ENCODE data around the gene CYB561.

Gene CYB561

DNA sequence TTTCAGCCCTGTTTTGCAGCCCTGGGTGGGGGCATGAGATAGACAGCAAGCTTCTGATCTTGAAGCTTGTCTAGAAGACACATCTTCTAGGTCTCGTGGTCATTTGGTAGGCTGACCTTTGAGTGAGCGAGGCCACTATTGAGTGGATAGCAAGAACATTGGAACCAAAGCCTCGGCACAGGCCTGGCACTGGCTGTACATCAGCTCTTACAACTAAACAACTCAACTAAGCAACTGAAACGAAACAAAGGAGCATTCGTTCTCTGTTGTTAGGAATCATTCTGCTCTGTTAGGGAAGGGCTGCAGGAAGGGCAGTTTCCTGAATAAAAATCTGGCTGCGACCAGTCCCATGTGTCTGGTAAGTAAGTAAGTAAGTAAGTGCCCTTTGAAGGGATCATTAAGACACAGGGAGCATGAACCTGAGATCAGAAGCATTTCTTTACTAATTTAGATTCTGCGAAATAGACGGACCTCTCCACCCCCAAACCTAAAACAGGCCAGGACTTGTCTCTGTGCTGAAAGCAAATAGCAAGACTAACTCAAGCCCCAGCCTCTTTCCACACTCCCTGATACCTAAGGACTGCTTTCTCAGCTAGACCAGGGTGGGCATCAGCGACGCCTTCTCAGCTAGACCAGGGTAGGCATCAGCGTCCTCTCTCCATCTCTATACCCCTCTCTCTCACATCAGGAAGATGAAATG, 22.7 kb downstream of the CYB561 start:
- POLR2A ChIA-PET = no interaction called here
- H3K4me3 ChIP-seq (ENCODE audit: low read depth, low read length) = no peak overlapping the region
- no peak for DNase-seq (ENCODE audit: low read depth, low spot score)
- CTCF ChIA-PET = interaction anchor here (0.8 to 15.7 kb wide), 9 partner anchors 8 to 199 kb away, joined by 3 to 398 read pairs (median 4); partner anchors contain the start of genes ACE, MAP3K3 and TACO1
- TF ChIP-seq, protein P1, sequence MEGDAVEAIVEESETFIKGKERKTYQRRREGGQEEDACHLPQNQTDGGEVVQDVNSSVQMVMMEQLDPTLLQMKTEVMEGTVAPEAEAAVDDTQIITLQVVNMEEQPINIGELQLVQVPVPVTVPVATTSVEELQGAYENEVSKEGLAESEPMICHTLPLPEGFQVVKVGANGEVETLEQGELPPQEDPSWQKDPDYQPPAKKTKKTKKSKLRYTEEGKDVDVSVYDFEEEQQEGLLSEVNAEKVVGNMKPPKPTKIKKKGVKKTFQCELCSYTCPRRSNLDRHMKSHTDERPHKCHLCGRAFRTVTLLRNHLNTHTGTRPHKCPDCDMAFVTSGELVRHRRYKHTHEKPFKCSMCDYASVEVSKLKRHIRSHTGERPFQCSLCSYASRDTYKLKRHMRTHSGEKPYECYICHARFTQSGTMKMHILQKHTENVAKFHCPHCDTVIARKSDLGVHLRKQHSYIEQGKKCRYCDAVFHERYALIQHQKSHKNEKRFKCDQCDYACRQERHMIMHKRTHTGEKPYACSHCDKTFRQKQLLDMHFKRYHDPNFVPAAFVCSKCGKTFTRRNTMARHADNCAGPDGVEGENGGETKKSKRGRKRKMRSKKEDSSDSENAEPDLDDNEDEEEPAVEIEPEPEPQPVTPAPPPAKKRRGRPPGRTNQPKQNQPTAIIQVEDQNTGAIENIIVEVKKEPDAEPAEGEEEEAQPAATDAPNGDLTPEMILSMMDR (IDR thresholded peaks at IDR 0.05; ENCODE audit: insufficient read depth, low read length, missing control alignments) = no peak

DNA sequence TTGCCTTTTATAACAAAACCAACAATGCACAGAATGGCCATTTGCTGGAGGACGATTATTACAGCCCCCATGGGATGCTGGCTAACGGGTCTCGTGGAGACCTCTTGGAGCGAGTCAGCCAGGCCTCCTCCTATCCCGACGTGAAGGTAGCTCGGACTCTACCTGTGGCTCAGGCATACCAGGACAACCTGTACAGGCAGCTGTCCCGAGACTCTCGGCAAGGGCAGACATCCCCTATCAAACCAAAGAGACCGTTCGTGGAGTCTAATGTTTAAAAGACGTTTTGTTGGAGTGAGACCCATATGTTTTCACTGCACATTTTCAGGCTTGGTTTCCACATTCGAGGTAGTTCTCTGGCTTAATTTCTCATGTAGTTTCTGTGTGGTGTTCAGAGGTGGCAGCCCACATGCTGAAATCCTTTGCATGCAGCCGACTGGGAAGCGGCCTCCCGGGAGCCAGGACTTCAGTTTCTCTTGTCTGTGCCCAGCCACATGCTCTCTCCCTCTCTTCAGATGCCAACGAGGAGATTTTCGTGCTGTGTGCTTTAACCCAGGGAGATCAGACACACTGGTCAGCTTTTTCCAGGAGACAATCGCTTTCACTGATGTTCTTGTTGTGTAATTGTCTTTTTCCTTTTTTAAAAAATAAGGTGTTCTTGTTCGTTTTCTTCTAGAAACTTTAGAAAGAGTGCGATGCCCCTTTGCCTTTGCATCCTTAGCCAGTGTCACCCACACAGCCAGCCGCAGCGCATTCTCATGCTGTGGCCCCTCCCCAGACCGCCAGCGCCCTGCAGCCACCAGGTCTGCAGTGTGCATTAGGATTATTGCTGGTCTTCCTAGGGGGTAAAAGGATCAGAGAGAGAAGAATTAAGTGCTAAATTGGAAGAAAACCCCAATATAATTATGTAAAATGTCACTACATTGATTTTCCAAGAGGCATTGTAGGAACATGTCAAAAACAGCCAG, 24.1 kb downstream of the CYB561 start:
- DNase-seq (ENCODE audit: low read depth, low spot score) = no peak
- ChIA-PET POLR2A (no interaction called here), CTCF (interaction anchor here (1.0 to 15.7 kb wide), 4 partner anchors 9 to 340 kb away, joined by 3 to 398 read pairs (median 127); partner anchors contain the start of gene ACE)
- H3K4me3 ChIP-seq (ENCODE audit: low read depth, low read length) = no peak overlapping the region
- TF ChIP-seq, protein P1 (IDR thresholded peaks at IDR 0.05; ENCODE audit: insufficient read depth, low read length, missing control alignments) = no peak

DNA sequence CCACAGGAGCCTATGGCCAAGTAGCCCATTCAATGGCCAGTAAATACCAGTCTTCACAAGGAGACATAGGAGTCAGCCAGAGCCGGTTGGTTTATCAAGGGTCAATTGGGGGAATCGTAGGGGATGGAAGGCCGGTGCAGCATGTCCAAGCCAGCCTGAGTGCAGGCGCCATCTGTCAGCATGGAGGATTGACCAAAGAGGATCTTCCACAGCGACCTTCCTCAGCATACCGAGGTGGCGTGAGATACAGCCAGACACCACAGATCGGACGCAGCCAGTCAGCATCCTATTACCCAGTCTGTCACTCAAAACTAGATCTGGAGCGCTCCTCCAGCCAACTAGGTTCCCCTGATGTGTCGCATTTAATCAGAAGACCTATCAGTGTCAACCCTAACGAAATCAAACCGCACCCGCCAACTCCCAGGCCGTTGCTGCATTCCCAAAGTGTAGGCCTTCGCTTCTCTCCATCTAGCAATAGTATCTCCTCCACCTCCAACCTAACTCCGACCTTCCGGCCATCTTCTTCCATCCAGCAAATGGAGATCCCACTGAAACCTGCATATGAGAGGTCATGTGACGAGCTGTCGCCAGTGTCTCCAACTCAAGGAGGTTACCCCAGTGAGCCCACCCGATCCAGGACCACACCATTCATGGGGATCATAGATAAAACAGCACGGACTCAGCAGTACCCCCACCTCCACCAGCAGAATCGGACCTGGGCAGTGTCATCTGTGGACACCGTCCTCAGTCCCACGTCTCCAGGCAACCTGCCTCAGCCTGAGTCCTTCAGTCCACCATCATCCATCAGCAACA, 25.0 kb downstream of the CYB561 start:
- CTCF ChIA-PET = interaction anchor here (4.2 to 15.7 kb wide), 3 partner anchors 58 to 190 kb away, joined by 17 to 398 read pairs (median 251); partner anchors contain the start of gene ACE
- no peak for DNase-seq (ENCODE audit: low read depth, low spot score)
- TF ChIP-seq, protein P1 (IDR thresholded peaks at IDR 0.05; ENCODE audit: insufficient read depth, low read length, missing control alignments) = no peak
- POLR2A ChIA-PET = no interaction called here
- no peak overlapping the region for H3K4me3 ChIP-seq (ENCODE audit: low read depth, low read length)

DNA sequence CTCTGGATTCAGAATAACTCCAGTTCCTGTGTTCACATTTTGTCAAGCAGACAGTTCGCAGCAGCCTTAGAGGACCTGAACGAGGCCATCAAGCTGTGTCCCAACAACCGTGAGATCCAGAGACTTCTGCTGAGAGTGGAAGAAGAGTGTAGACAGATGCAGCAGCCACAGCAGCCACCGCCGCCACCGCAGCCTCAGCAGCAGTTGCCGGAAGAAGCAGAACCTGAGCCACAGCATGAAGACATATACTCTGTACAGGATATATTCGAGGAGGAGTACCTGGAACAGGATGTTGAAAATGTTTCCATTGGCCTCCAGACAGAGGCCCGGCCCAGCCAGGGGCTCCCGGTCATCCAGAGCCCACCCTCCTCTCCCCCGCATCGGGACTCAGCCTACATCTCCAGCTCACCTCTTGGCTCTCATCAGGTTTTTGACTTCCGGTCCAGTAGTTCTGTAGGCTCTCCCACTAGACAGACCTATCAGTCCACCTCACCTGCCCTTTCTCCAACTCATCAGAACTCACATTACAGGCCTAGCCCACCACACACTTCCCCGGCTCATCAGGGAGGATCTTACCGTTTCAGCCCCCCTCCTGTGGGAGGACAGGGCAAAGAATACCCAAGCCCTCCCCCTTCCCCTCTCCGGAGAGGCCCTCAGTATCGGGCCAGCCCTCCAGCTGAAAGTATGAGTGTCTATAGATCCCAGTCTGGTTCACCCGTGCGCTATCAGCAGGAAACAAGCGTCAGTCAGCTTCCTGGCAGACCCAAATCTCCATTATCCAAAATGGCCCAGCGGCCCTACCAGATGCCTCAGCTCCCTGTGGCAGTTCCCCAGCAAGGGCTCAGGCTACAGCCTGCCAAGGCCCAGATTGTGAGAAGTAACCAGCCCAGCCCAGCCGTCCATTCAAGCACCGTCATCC, 25.9 kb downstream of the CYB561 start:
- H3K4me3 ChIP-seq (ENCODE audit: low read depth, low read length) = no peak overlapping the region
- ChIA-PET POLR2A (no interaction called here), CTCF (interaction anchor here (0.8 to 4.2 kb wide), 5 partner anchors 10 to 191 kb away, joined by 3 to 20 read pairs (median 6); no protein-coding TSS in a partner anchor)
- TF ChIP-seq, protein P1 (IDR thresholded peaks at IDR 0.05; ENCODE audit: insufficient read depth, low read length, missing control alignments) = no peak
- no peak for DNase-seq (ENCODE audit: low read depth, low spot score)

DNA sequence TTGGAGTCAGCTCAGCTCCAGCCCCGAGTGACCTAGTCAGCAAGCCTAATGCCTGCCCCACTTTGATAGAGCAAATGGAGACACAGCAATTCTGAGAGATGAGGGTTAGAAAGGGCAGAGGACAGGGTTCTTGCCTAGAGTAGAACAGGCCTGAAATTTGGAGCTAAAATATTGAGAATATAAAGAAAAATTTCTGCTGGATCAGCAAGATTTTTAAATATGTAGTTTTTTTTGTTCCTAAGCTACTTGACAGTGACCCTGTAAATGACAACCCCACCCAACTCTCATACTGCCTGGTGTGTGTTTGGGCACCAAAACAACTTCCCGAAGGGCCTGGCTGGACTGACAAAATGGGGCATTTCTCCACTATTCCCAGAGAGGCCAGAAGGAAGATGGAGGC, 26.7 kb downstream of the CYB561 start:
- H3K4me3 ChIP-seq (ENCODE audit: low read depth, low read length) = no peak overlapping the region
- DNase-seq (ENCODE audit: low read depth, low spot score) = no peak
- TF ChIP-seq, protein P1 (IDR thresholded peaks at IDR 0.05; ENCODE audit: insufficient read depth, low read length, missing control alignments) = no peak
- POLR2A ChIA-PET = no interaction called here
- CTCF ChIA-PET = interaction anchor here (0.8 to 4.2 kb wide), 5 partner anchors 10 to 192 kb away, joined by 3 to 20 read pairs (median 6); no protein-coding TSS in a partner anchor
